Erythroblast (primary cell): Measurements from ENCODE around the gene HGFAC.

Experiments used
- GATA1 ChIP-seq: IDR thresholded peaks from 2 replicates; pipeline ENCODE4 v1.6.1; 2011; ENCODE audit warnings: low read depth, mild to moderate bottlenecking, control low read depth, low read length, moderate library complexity
- POLR2A ChIP-seq: IDR thresholded peaks from 2 replicates; pipeline ENCODE4 v1.6.1; 2011; ENCODE audit warnings: mild to moderate bottlenecking, low read length

- TF ChIP-seq POLR2A (no peak), GATA1 (no peak)
Measured at GRCh38 chr4:3473181-3473950, 31.6 kb downstream of the HGFAC start.
